HuH-7 (cell line): Measurements from ENCODE around the gene NLGN2.

Experiments
- DNase-seq: peaks from one replicate; pipeline ENCODE4 v3.0.0; 2011; ENCODE audit warnings: low spot score

Gene NLGN2

DNA sequence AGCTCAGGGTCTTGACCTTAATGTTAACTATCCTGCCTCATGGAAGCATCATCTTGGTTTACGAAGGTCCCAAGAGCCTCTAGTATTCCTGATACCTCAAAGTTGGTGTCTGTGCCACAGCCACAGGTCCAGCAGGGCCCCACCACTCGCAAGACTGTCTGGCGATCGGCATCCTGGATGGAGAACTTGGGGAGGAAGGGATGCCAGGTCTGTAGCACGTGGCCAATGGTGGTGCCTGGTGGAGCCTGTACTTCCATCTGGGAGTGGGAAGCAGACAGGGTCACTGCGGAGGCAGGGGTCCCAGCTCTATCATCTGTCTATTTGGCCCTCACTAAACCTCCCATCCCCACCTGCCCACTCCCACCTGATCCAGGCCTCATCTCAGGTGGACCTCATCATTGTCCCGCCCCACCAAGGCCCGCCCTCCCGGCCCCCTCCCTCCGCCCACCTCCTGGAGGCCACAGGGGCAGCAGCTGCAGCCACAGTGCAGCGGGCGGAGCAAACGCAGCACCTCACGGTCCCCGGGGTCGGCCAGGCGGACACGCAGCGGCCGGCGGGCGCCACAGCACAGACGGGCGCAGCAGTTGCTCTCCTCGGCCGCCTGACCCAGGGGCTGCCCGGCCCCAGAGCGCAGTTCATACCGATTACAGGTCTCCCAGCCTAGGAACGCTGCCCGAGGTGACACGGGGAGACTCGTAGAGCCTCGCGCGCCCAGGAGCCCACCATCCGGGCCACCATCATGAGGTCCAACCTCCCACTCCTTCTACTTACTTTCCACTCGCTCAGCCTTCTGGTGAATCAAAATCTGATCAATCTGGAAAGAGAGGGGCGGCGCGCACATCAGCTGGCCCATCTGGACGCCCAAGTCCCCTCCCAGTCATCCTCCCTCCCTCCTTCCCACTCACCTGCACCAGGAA is 14.7 kb upstream of the NLGN2 start:
- no peak for DNase-seq

DNA sequence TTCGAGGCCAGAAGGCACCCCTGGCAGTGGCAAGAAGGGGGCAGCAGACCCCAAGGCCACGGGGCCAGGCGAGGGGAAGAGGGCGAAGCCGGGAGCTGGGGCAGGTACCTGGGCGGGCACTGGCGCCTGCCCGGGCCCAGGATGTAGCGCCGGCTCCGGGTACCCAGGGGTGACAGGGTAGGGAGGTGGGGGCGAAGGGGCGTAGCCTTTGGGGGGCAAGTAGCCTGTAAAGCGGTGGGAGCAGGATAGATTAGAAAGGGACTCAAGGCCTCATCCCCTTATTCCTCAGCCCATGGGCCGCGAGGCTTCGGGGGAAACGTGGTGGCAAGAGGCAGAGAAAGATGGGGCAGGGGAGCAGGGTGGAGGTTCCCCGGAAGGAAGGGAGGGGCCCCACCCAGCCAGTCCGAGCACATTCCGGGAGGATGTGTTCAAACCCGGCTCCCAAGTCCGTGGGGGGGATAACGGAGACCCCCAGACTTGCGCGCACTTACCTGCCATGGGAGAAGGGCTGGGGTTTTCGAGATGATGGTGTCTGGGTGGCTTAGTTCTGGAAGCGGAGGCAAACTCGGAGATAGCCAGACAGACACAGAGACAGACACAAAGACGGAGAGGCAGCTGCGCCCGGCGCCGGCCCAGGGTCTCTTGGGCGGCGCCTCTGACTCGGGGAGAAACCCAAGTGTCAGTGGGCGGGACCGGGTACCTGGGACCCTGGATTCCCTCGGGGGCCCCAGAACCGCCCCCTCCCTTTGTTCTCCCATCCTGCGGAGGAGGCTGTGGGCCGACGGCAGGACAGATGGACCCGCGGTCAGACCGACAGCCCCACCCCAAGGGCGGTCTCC is 13.8 kb upstream of the NLGN2 start:
- DNase-seq, result peak; percentile 40

DNA sequence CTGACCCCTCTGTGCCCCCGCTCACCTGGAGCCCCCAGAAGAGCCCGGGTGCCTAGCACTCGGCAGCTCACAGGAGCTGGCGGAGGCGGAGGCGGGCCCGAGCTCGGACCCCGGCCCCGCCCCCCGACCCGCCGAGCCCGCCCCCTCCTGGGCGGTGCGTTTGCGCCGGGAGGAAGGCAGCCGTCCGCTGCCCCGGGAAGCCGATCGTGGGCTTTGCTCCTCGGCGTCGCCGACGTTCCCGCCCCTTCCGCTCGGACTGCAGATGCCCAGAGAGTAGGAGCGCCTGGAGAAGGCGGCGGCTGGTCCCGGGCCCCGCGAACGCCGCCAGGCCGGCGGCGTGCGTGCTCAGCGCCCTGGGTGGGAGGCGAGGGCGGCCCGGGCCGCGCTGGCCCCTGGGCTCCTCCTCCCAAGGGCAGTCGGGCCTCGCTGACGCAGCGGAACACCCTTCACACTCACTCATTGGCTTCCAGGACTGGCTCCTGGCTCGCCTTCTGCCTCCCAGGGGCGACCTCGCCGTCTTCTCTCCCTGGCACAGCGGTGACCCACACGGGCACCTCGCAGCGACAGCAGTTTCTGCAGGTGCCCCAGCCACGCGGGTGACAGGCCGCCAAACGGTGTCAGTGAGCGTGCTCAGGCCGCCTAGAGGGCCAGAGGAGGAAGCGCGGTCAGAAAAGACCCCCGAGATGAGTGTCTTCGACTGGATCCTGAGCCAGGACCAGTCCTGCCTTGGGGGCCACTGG is 13.0 kb upstream of the NLGN2 start, which contains the start of gene PLSCR3:
TSS of gene PLSCR3 (minus strand) at position 74 of the 740 bp plus-strand sequence. CDS start 415 bp downstream, outside the sequence.
- DNase-seq, result peak; percentile 86

DNA sequence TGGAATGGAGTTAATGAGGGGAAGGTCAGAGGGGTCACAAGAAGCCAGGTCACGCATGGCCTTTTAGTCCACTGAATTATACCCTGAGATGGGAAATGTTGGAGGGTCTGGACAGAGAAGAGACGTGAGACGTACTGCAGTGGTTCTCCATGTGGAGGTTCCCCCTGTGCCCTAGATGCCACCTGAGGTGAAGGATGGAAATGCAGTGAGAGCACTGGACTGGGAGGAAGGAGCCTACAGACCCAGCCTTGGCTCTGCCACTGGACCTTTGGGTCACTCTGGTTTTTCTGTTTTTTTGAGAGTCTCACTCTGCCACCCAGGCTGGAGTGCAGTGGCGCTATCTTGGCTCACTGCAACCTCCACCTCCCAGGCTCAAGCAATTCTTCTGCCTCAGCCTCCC is 11.5 kb upstream of the NLGN2 start:
- no peak for DNase-seq

DNA sequence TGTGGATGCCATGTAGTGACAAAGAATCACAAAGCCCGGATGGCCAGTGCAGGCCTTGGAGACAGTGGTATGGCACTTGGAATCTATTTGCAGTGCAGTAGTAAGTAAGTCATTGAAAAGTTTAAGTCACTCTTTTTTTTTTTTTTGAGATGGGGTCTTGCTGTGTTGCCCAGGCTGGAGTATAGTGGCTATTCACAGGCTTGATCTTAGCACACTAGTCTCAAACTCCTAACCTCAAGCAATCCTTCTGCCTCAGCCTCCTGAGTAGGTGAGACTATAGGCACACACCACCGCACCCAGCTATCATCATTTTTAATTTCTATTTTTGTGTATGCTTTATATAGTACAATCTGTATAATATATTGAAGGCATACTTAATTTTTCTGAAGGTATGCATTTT is 9.0 kb upstream of the NLGN2 start:
- no peak for DNase-seq

DNA sequence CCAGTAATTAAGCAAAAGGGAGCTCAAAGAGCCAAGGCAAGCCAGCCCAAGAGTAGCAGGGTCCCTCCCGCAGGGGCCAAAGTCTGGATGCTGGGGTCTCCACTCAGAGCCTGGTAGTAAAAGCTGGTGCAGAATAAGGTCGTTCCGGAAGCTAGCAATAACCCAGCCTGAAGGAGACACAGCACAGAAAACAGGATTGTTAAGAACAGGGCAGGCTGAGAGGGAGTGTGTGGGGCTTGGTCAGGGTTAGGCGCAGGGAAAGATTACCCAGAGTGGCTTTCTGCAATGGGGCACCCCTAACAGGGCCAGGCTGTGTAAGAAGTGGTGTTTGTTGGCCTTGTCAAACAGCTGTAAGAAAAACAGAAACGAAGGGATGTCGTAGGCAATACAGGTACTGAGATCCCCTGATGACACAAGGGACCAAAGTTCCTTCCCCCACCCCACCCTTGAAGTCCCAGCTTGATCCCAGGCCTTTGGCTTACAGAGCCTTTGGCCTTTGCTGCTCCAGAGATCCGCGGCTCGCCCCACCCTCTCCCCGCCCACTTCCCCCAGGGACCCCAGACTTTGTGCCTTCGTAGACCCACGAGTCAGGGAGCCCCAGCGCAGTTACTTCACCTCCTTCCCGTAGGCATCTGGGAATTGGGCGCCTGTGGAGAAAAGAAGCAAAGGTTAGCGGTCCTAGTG is 4.5 kb upstream of the NLGN2 start:
- DNase-seq, result no peak

DNA sequence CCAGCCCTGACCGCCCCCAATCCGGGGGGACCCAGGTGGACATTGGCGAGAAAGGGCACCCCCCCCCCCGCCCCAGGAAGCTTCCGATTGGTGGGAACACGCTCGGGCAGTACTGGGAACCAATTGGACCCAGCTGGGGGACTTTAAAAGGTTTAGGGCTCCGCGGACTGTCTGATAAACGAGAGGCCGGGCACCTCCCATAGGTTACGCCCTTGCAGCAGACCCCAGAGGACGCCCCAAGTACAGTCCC is 4.0 kb upstream of the NLGN2 start:
- DNase-seq, result no peak

DNA sequence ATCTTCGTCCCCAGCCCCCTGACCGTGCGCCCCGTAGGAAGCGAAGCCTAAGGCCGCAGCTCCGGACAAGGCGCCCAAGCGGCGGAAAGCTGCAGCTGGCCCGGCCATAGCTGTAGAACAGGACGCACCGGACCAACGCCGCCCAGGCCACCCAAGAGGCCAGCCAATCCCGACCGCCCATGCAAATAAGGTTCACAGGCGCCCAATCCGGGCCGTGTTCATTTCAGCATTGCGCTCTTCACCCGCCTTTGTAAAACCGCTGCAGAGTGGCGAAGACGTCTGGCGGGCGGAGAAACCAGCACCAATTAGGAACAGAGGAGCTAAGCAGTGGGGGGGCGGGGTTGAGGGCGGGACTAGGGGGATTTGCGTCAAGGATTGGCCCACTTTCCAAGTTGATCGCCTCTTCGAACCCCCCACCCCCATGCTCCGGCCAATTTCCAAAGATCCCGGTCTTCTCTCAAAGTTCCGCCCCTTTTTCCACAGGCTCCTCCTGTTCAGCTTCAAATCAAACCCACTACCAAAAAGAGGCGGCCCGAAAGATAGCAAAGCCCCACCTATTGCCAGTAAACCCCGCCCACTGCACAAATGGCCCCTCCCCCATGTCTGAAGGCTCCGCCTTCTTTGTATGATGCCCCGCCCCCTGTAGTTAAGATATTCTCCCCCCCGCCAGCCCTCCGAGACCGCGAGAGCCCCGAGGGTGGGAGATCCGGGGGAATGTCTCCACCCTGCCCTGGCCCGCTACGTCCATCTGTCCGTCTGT is 3.5 kb upstream of the NLGN2 start, which contains the start of gene TMEM256:
TSS of gene TMEM256 (minus strand) at position 121 of the 760 bp plus-strand sequence. CDS start at position 108, 13 bp downstream.
- DNase-seq, result peak; percentile 92

DNA sequence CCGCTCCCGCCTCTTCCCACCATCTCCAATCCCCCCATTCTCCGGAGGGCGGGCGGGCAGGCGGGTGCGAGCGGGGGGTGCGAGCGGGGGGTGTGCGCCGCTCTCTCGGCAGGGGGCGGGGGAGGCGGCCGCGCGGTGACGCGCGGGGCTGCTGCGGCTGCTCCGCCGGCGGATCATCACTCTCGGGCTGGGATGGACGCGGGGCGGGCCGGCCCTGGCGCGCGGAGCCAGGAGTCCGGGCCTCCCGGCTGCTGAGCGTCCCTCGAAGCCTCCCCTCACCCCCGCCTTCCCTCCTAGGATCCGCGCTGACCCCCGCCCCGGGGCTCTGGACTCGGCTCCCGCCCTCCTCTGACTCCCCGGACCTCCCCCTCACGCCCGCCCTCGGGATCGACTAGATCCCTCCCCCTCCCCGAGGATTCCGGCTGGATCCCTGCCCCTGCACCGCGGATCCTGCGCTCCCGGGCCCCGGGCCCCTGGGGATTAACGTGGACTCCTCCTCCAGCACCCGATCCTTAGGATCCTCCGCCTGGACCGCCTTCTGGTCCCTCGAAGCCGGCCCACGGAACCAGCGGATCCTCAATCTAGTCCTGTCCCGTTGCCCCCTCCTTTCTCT is 2.8 kb upstream of the NLGN2 start:
- DNase-seq, result no peak

DNA sequence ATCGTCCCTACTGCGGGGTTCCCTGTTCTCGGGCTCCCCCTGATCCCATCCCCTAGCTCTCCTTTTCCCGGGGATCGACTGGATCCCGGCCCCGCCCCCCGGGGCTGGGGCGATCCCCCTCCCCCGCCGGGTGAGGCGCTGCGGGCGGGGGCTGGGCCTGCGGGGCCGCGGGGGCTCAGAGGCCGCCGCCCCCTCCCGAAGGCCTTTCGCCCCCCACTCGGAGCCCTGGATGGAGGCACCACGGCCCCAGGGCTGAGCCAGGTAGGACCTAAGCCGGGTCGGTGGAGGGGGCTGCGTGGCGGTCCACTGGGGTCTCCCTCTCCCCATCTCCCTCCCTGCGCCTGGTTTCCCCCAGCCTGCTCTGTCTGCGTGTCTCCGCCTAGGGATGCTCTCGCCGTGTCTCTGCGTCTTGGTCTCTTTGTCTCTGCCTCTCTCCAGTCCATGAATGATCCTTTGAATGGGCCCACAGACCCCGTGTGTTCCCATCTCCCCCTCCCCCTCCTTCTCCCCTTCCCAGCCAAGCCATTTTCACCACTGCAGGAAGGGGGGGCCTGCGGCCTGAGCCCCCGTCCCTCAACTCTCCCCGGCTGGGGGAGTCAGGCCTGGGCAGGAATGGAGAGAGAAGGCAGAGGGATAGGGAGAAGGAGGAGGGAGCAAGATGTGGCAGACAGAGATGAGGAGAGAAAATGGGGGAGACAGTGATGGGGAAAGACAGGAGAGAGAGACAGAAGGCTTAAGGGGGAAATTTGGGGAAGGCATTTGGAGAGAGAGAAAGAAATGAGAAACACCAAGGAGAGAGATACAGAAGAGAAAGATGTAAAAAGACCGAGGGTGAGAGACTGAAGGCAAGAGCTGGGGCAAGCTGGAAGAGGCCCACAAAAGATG is 2.1 kb upstream of the NLGN2 start:
- DNase-seq, result no peak

DNA sequence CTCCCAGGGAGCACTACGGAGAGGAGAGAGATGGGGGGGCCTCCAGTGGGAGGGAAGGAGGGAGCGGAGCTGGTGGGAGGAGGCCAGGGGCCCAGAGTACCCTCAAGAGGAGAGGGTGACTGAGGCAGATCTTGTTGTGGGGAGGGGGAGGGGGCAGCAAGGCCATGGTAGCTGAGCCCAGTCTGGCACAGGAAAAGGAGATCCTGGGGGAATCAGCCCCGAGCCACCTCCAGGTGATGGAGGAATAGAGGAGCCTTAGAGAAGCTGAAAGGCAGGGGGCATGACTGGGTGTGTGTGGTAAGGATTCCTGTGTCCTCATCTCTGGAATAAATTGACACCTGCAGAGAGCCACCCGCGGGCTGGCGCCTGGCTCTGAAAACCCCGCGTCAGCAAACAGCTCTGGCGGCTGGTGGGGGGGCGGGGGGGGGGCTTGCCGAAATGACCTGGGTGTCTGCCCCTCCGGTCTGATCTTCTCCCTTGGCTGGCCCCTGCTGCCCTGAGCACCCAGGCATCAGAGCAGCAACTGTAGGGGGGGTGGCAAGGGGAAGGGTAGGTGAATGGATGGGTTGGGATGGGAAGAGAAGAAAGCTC is 1.3 kb upstream of the NLGN2 start:
- no peak for DNase-seq

DNA sequence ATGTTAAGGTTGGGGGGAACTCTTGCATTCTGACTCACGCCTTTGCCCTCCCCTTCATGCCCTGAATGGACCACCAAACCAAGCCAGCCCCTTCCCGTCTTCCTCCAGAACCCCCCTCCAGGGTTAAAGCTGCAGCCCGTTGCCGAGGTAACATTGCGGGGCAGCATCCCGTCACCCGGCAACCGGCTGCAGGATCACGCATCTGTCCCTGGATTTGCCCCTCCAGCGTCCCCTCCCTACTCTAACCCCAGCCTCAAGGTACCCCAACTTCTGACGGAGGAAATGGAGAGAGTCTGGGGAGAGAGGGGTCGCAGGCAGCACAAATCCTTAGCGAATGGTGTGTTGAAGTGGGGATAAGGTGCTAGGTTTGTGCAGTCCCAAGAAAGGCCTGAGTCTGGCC is 563 bp upstream of the NLGN2 start:
- no peak for DNase-seq

DNA sequence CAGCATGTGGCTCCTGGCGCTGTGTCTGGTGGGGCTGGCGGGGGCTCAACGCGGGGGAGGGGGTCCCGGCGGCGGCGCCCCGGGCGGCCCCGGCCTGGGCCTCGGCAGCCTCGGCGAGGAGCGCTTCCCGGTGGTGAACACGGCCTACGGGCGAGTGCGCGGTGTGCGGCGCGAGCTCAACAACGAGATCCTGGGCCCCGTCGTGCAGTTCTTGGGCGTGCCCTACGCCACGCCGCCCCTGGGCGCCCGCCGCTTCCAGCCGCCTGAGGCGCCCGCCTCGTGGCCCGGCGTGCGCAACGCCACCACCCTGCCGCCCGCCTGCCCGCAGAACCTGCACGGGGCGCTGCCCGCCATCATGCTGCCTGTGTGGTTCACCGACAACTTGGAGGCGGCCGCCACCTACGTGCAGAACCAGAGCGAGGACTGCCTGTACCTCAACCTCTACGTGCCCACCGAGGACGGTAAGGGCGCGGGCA is 645 bp downstream of the NLGN2 start:
- no peak for DNase-seq

DNA sequence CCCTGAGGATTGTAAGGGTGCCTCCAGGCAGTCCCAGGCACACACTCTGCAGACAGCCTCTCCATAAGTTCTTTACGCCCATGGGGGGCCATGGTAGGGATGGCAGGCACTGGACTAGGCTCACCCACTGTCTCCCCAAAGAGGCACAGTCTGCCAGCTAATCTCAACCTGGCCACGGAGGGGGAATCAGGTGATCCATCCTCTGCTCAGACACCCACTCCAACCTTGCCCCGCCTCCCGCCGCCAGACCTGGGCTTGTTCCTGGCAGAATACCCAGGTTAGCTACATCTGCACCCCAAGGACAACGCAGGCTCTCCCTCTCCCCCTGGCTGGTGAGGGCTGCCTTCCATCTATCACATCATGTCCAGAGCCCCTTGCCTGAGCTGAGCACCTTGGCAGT is 1.2 kb downstream of the NLGN2 start:
- no peak for DNase-seq

DNA sequence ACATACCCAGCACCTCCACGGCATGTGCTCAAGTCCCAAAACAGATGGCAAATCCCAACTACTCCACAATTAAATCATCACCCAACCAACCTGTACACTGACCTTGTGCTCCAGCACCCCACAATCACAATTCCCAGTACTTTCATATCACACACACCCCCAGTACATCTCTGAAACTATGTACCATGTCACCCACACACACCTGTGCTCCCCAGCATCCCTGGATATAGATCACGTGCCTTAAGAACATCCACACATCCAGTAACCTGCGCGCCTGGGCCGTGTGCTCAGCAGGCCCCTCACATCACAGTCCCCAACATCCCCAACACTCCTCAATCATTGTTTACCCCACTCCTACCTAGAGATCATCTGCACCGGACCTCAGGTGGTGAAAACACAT is 2.1 kb downstream of the NLGN2 start:
- DNase-seq, result no peak

DNA sequence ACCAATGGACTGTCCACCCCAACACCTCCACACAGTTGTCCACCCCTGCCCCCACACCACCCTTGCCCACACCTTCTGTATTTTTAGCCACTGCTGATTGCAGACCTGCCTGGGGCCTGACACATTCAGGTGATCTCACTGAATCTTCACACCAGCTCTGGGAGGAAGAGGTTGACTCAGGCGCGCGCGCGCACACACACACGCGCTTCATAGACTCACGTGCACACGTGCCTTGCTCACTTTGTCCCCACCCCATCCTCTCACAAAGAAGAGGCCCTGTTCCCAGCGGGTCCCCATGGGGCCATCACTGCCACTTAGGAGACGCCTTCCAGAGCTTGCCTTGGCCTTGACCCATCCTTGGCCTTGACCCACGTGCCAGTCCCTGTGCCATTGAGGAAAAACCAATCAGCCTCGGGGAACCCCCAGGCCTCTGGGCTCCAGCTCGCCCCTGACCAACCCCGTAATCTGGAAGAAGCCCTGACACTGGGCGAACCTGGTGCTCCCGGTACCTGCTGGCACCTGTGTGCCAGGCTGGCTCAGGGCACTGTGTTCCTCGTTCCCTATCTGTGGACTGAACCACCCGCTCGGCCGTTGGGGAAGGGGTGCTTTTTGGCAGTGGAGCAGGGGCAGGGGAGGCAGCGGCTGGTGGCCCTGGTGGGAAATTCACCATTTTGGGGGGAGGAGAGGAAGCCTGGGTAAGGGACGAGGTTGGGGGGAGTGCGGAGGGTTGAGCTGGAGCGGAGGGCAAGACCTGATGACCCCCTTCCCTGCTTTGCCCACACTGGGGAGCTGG is 3.2 kb downstream of the NLGN2 start:
- DNase-seq, result no peak

DNA sequence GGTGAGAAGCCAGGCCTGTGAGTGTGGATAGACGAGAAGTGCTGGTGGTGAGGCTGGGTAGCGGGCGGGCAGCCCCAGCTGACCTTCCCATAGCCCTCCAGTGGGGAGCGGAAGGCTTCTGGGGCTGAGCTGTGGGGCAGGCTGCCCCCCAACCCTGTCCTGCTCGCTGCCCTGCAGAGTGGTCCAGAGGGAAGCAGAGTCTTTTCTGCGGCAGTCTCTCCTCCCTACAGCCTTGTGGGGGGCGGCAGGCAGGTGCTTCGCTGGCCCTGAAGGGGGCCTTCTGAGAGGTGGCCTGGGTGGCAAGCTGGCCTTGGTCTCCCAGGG is 3.7 kb downstream of the NLGN2 start:
- DNase-seq, result no peak

DNA sequence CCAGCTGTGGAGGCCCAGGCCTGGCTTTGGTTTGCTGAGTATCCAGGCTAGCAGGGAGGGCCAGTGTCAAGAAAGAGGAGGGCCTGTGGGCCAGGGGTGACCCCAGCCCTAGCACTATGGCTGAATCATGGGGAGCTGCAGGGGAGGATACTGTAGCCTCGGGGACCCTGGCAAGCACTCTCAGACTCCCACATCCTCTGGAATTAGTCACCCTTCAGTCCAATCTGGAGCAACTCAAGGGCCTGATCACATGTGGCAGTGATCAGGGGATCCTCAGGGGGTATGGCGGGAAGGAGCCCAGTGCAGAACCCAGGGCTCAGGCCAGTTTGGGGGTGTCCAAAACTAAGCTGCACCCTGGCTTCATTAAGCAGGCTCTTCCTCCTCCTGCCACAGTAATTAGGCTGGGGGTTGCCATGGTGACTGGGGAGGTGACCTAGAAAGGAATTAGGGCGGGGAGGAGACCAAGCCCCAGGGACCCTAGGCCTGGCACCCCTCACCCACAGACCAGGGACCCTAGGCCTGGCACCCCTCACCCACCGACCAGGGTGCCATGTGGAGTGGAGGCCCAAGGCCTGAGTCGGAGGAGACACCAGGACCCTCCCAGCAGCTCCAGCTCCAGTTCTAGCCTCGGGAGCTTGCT is 5.8 kb downstream of the NLGN2 start:
- no peak for DNase-seq
